ENCODE data around the gene NCK2.
"Not testable (repeated sequence)": the region's sequence is repeated elsewhere in the genome, so short reads cannot be mapped to it uniquely, and the experiment has no call there.

- not testable (repeated sequence) for TF ChIP-seq CTCF, POLR2AphosphoS5, POLR2A (IDR thresholded peaks at IDR 0.05)
These were observed 26.6 kb downstream of the NCK2 start for GRCh38 chr2:105771291-105771690.

Measured in prostate gland (tissue), 2 donors.